HUES6 (cell line): ENCODE data around the gene COQ3.

ENCODE experiments used
- H3K27ac ChIP-seq: 2 replicates; pipeline ENCODE4 v1.7.0; 2013; ENCODE audit warnings: low read depth, mild to moderate bottlenecking, low read length, inconsistent platforms
- H3K27me3 ChIP-seq: 2 replicates; pipeline ENCODE4 v1.6.1; 2013; ENCODE audit warnings: low read length; ENCODE audit not compliant: control insufficient read depth, insufficient read depth
- H3K36me3 ChIP-seq: 2 replicates; pipeline ENCODE4 v1.6.1; 2013; ENCODE audit warnings: low read length; ENCODE audit not compliant: control insufficient read depth, insufficient read depth
- H3K4me1 ChIP-seq: 2 replicates; pipeline ENCODE4 v1.6.1; 2013; ENCODE audit warnings: low read length; ENCODE audit not compliant: control insufficient read depth, insufficient read depth
- H3K4me3 ChIP-seq: 2 replicates; pipeline ENCODE4 v1.5.1; 2013; ENCODE audit warnings: low read depth, low read length
- H3K9ac ChIP-seq: one replicate; pipeline ENCODE4 v1.6.1; 2013; ENCODE audit warnings: mild to moderate bottlenecking, low read length
- H3K9me3 ChIP-seq: 2 replicates; pipeline ENCODE4 v1.6.1; 2013; ENCODE audit warnings: low read depth, low read length; ENCODE audit not compliant: control insufficient read depth, insufficient read depth

Gene COQ3

DNA sequence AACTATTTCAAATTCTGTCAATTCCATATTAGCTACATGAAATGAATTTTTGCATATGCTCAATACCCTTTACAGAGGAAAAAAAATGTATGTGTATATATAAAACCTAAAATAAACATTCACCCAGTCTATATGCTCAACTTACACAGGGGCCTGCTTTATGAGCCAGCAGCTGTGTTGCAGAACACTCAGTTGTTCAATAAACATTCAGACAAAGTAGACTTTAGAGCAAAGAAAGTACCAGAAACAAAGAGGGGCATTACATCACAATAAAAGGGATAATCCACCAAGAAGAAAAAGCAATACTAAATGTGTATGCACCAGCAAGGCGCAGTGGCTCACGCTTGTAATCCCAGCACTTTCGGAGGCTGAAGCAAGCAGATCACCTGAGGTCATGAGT, 9.5 kb downstream of the COQ3 start:
- H3K36me3 ChIP-seq: no peaks in the 10 kb centered on the region
- H3K9me3 ChIP-seq: no peaks in the 10 kb centered on the region
- no peak overlapping the region for H3K9ac ChIP-seq
- H3K4me1 ChIP-seq: no peaks in the 10 kb centered on the region
- H3K27ac ChIP-seq: no peak overlapping the region
- no peak overlapping the region for H3K4me3 ChIP-seq
- H3K27me3 ChIP-seq: no peaks in the 10 kb centered on the region

DNA sequence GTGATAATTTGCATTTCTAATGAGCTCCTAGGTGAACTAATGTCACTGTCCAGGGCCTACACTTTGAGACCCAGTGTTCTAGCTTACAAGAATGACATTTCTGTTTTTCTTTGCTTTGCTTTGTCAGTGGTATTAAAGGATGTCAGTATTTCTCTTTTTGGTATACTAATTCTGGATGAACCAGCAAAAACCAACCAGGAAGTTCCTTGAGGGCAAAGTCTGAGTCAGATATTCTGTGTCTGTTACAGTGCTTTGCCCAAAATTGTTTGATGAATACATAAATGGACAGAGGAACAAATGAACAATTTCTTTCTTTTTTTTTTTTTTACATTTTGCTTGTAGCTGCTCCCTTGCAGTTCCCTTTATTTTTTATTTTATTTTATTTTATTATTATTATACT, 15.4 kb downstream of the COQ3 start:
- H3K4me3 ChIP-seq: no peak overlapping the region
- H3K9ac ChIP-seq: no peak overlapping the region
- H3K27ac ChIP-seq: no peak overlapping the region
- no peaks in the 10 kb centered on the region for H3K9me3 ChIP-seq
- no peaks in the 10 kb centered on the region for H3K36me3 ChIP-seq
- H3K27me3 ChIP-seq: no peaks in the 10 kb centered on the region
- H3K4me1 ChIP-seq: no peaks in the 10 kb centered on the region

DNA sequence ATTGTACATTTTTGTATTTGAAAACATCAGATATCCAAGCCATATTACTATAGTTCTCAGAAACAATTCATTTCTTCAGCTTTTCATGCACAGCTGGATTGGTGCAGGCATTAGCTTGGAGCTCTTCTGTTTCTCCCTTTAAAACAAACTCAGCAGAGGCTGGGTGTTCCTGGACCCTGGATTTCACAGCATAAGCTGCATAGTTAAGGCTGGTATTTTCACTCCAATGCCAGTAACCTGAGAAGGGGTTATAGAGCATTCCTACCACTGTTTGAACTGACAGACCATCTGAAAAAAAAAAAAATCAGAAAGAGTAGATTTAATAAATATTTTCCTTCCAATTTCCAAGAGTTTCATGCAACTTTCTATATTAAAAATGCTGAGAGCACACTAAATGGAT, 24.5 kb downstream of the COQ3 start:
- Histone ChIP-seq H3K9me3 (no peaks in the 10 kb centered on the region), H3K27ac (no peak overlapping the region), H3K9ac (no peak overlapping the region), H3K27me3 (no peaks in the 10 kb centered on the region), H3K36me3 (no peaks in the 10 kb centered on the region), H3K4me1 (peaks cover 4% of the 10 kb centered on the region; the same call in 1 of the 2 replicates), H3K4me3 (no peak overlapping the region)

DNA sequence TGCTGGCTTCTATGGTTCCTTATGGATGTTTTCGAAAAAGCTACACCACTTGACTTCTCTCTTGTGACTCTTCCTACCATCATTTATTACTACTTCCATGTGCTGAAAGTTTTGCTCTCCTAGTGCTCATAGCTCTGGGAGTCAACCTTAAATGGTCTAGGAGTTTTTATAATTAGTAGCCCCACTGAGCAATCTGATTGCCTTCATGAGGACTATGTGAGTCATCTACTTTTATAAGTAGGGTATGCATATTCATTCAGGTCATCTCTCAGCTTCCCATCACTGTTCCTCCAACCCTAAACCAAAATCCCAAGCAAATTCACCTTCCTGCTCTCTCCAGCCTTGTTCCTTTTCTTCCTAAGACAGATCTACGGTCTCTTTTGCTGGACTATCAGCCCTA, 27.1 kb downstream of the COQ3 start:
- no peak overlapping the region for H3K4me3 ChIP-seq
- H3K27me3 ChIP-seq: no peaks in the 10 kb centered on the region
- no peaks in the 10 kb centered on the region for H3K9me3 ChIP-seq
- H3K36me3 ChIP-seq: no peaks in the 10 kb centered on the region
- peaks cover 4% of the 10 kb centered on the region; the same call in 1 of the 2 replicates for H3K4me1 ChIP-seq
- no peak overlapping the region for H3K27ac ChIP-seq
- H3K9ac ChIP-seq: no peak overlapping the region

DNA sequence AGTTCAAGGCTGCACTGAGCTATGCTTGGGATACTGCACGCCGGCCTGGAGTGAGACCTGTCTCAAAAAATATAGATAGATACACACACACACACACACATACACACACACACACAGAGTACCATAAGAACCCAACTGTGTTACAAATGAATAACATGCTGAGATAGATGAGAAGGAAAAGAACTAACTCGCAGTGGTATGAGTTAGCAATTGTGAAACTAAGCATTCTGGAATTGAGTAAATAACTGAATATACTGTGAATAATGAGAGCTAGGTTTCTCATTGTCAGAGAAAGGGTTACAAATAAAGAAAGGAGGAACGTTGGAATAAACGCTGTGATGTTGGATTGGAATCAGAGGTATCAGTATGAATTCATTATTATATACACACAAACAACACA, 30.0 kb downstream of the COQ3 start:
- Histone ChIP-seq H3K4me1 (no peaks in the 10 kb centered on the region), H3K9ac (no peak overlapping the region), H3K9me3 (no peaks in the 10 kb centered on the region), H3K27me3 (no peaks in the 10 kb centered on the region), H3K36me3 (no peaks in the 10 kb centered on the region), H3K4me3 (no peak overlapping the region), H3K27ac (no peak overlapping the region)

DNA sequence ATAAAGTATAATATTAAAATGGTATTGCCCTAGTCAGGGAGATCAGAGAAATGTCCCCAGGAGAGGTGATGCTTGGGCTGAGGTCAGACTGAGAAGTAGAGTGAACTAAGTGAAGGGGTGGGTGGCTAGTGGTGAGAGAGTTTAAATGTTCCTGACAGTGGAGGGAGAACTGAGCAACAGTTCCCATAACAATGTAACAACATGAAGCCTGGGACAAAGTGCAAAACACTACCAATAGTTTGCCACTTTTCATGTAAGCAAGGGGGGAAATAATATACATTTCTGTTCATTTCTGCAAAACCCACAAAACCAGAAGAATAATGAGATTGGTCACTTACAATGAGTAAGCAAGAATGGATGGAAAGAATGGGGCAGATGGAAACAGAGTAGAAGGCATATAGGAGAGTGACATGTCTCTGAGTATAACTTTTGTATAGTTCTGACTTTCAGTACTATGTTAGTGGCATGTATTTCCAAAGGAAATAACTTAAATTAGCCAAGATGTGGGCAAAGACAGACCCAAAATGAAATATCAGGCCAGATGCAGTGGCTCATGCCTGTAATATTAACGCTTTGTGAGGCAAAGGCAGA, 31.2 kb downstream of the COQ3 start:
- H3K9me3 ChIP-seq: no peaks in the 10 kb centered on the region
- H3K27ac ChIP-seq: no peak overlapping the region
- no peak overlapping the region for H3K9ac ChIP-seq
- no peaks in the 10 kb centered on the region for H3K36me3 ChIP-seq
- H3K27me3 ChIP-seq: no peaks in the 10 kb centered on the region
- H3K4me1 ChIP-seq: no peaks in the 10 kb centered on the region
- H3K4me3 ChIP-seq: no peak overlapping the region

DNA sequence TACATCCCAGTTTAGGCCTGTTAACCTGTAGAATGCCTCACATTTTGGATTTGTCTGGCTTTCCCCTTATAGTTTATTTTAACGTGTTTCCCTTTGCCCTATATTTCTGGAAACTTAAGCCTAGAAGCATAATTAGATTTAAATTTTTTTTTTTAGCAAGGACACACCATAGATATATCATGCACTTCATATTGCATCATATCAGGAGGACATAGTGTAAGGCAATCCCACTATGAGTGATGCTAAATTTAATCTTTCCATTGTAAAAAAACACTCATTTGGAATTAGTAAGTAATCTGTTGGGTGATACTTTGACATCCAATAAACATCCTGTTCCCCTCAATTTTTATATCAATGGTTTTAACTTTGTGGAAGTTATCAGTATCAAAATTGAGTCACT, 34.2 kb downstream of the COQ3 start:
- Histone ChIP-seq H3K27ac (no peak overlapping the region), H3K9ac (no peak overlapping the region), H3K36me3 (no peaks in the 10 kb centered on the region), H3K27me3 (peaks cover 9% of the 10 kb centered on the region; the same call in 1 of the 2 replicates), H3K4me1 (no peaks in the 10 kb centered on the region), H3K4me3 (no peak overlapping the region), H3K9me3 (no peaks in the 10 kb centered on the region)

DNA sequence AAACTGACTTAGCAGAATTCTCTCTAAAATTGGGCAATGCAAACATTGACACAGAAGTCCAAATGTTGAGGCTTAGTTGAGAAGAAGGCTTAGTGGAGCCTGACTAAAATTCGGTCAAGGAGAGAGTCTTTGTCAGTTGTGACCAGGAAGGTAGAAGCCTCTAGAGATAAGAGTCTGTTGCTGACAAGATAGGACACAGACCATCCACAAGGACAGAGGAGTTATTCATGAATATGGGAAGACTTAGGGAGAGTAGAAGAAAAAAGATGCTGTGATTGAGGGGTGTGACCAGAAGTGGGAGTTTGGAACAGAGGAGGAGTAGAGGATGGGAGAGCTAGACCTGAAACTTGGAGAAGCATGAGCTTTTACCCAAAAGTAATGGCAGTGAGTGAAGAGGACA, 37.4 kb downstream of the COQ3 start:
- no peak overlapping the region for H3K9ac ChIP-seq
- no peak overlapping the region for H3K27ac ChIP-seq
- no peaks in the 10 kb centered on the region for H3K36me3 ChIP-seq
- no peak overlapping the region for H3K4me3 ChIP-seq
- H3K4me1 ChIP-seq: no peaks in the 10 kb centered on the region
- peaks cover 9% of the 10 kb centered on the region; the same call in 1 of the 2 replicates for H3K27me3 ChIP-seq
- H3K9me3 ChIP-seq: no peaks in the 10 kb centered on the region

DNA sequence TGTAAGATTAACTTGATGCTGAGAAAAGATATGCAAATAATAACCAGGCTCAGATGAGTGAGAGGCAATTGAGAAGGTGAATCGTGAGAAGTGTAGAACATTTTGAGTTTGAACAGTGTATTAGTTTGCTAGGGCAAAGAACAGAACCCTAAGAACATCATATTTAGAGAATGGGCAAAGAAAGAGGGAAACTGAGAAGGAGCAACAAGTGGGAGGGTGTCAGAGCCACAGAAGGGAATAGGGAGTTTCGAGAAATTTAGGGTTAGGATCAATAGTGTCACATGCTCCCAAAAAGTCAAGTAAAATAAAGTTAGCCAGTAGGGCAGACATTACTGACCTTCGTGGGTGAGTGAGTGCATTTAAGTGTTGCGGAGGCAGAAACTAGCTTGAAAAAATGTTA, 39.0 kb downstream of the COQ3 start:
- Histone ChIP-seq H3K9ac (no peak overlapping the region), H3K36me3 (no peaks in the 10 kb centered on the region), H3K27ac (no peak overlapping the region), H3K9me3 (no peaks in the 10 kb centered on the region), H3K4me3 (no peak overlapping the region), H3K27me3 (peaks cover 15% of the 10 kb centered on the region), H3K4me1 (peaks cover 10% of the 10 kb centered on the region; the same call in 1 of the 2 replicates)

DNA sequence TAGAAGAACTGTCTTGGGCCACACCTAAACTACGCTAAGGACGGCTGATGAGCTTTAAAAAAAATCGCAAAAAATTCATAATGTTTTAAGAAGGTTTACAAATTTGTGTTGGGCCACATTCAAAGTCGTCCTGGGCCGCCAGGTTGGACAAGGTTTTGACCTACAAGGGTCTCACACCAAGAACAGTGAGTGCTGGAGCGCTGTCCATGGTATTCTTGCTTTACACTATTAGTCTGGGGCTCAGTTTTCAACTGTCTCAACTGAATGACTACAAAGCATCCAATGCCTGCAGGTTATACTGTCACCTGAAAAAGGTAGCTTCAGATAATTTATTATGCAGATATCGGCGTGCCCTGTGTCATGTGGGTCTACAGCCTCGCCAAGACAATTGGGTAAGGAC, 40.9 kb downstream of the COQ3 start:
- no peak overlapping the region for H3K9ac ChIP-seq
- H3K27me3 ChIP-seq: peaks cover 17% of the 10 kb centered on the region
- no peak overlapping the region for H3K4me3 ChIP-seq
- H3K4me1 ChIP-seq: peaks cover 16% of the 10 kb centered on the region
- no peaks in the 10 kb centered on the region for H3K36me3 ChIP-seq
- H3K9me3 ChIP-seq: no peaks in the 10 kb centered on the region
- no peak overlapping the region for H3K27ac ChIP-seq

DNA sequence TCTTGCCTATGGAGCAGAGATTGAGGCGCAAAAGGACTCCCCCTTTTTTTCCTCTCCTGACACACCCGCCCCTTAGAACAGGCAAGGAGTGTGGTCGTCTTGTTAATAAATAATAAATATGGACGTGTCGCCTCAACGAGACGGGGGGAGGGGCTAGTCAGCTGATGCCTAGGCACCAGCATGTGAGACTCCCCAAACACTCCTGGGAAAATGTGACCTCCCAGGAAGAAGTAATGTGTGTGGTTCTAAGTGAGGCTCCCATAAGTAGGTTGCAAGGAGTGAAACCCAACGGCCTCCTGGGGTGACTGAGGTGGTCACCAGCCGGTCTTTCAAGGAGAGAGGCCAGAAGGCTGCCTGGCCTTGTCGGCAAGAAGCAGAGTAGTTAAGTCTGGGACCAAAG, 43.4 kb downstream of the COQ3 start:
- no peak overlapping the region for H3K27ac ChIP-seq
- H3K27me3 ChIP-seq: peaks cover 7% of the 10 kb centered on the region; the same call in 1 of the 2 replicates
- H3K4me3 ChIP-seq: peak overlapping the region; percentile 94
- no peaks in the 10 kb centered on the region for H3K9me3 ChIP-seq
- H3K4me1 ChIP-seq: peaks cover 26% of the 10 kb centered on the region
- no peak overlapping the region for H3K9ac ChIP-seq
- H3K36me3 ChIP-seq: no peaks in the 10 kb centered on the region
